Ishikawa (cell line): ENCODE results near the gene RRP7A.

Source experiments
- CEBPB ChIP-seq: IDR thresholded peaks from 2 replicates; pipeline ENCODE4 v1.6.1; 2012
- CREB1 ChIP-seq: IDR thresholded peaks from 2 replicates; pipeline ENCODE4 v1.6.1; 2012; ENCODE audit warnings: low read depth
- EGR1 ChIP-seq: IDR thresholded peaks from 2 replicates; pipeline ENCODE4 v1.6.1; 2012
- EP300 ChIP-seq: IDR thresholded peaks from 2 replicates; pipeline ENCODE4 v1.6.1; 2012; ENCODE audit warnings: borderline replicate concordance
- FOXM1 ChIP-seq: IDR thresholded peaks from 2 replicates; pipeline ENCODE4 v1.6.1; 2012; ENCODE audit warnings: low read depth, borderline replicate concordance
- NFIC ChIP-seq: IDR thresholded peaks from 2 replicates; pipeline ENCODE4 v1.6.1; 2012
- RAD21 ChIP-seq: IDR thresholded peaks from 2 replicates; pipeline ENCODE4 v1.6.1; 2012; ENCODE audit warnings: low read depth
- TAF1 ChIP-seq: IDR thresholded peaks from 2 replicates; pipeline ENCODE4 v1.6.1; 2012; ENCODE audit warnings: low read depth, mild to moderate bottlenecking
- TCF12 ChIP-seq: IDR thresholded peaks from 2 replicates; pipeline ENCODE4 v1.6.1; 2012; ENCODE audit warnings: low read depth
- TEAD4 ChIP-seq: IDR thresholded peaks from 2 replicates; pipeline ENCODE4 v1.6.1; 2012
- USF1 ChIP-seq: IDR thresholded peaks from 2 replicates; pipeline ENCODE4 v1.6.1; 2012
- YY1 ChIP-seq: IDR thresholded peaks from 2 replicates; pipeline ENCODE4 v1.6.1; 2012; ENCODE audit warnings: low read depth
- ZBTB7A ChIP-seq: IDR thresholded peaks from 2 replicates; pipeline ENCODE4 v1.6.1; 2012; ENCODE audit warnings: low read depth
- TF ChIP-seq, protein P1 (sequence below): IDR thresholded peaks from 2 replicates; pipeline ENCODE4 v1.6.1; 2012; ENCODE audit warnings: low read depth, mild to moderate bottlenecking
- TF ChIP-seq, protein P2 (sequence below): IDR thresholded peaks from 2 replicates; pipeline ENCODE4 v1.6.1; 2012

The RRP7A gene

DNA sequence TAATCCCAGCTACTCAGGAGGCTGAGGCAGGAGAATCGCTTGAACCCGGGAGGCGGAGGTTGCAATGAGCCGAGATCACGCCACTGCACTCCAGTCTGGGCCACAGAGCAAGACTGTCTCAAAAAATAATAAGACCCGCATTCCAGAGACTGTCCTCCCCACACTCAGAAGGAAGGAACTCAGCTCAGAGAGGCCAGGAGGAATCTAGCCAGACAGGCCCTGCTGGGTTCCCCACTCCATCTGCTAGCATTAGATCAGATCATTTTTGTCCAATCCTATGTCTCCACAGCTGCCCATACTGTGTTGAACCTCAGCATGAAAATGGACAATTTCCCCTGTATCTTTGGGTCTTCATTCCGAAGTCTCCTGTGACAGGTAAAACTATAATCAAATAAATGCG, 9.8 kb upstream of the RRP7A start:
- 0 out of 2 replicates have a peak, but pooled peaks have one; percentile 29 for TF ChIP-seq TCF12
- TF ChIP-seq TEAD4: peak; percentile 55

DNA sequence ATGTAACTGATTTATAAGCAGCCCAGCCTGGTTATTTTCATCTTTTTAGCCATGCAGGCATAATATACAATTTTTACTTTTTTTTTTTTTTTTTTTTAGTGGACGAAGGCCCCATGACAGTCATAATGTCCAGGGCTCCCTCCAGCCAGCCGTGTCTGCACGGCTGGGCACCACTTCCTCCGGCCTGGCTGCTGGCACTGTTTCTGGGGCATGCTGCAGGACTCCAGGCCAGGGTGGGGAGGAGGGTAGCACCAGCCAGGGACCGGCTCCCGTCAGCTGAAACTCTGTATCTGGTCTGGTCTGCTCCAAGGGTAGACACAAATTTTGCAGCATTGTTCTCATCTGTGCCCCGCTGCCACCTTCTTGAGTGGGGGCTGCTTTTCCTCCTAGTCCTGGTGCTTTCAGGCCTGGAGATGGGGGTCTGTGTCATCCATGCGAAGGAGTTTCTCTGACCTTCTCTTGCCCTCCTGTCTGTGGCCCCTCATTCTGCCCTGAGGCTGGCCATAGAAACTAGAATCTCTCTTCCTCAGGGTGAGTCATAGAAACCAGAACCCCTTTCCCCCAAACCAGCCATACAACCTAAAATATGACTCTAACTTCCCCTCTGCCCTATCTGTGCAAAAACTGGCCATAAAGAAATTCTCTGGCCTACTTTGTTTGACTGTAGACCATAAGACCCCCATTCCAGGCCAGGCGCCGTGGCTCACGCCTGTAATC, 9.2 kb upstream of the RRP7A start:
- no peak for TF ChIP-seq RAD21
- no peak for TF ChIP-seq ZBTB7A
- no peak for TF ChIP-seq EGR1
- TF ChIP-seq EP300: no peak
- no peak for TF ChIP-seq CEBPB
- no peak for TF ChIP-seq FOXM1
- no peak for TF ChIP-seq NFIC
- no peak for TF ChIP-seq TAF1
- TF ChIP-seq, protein P1, sequence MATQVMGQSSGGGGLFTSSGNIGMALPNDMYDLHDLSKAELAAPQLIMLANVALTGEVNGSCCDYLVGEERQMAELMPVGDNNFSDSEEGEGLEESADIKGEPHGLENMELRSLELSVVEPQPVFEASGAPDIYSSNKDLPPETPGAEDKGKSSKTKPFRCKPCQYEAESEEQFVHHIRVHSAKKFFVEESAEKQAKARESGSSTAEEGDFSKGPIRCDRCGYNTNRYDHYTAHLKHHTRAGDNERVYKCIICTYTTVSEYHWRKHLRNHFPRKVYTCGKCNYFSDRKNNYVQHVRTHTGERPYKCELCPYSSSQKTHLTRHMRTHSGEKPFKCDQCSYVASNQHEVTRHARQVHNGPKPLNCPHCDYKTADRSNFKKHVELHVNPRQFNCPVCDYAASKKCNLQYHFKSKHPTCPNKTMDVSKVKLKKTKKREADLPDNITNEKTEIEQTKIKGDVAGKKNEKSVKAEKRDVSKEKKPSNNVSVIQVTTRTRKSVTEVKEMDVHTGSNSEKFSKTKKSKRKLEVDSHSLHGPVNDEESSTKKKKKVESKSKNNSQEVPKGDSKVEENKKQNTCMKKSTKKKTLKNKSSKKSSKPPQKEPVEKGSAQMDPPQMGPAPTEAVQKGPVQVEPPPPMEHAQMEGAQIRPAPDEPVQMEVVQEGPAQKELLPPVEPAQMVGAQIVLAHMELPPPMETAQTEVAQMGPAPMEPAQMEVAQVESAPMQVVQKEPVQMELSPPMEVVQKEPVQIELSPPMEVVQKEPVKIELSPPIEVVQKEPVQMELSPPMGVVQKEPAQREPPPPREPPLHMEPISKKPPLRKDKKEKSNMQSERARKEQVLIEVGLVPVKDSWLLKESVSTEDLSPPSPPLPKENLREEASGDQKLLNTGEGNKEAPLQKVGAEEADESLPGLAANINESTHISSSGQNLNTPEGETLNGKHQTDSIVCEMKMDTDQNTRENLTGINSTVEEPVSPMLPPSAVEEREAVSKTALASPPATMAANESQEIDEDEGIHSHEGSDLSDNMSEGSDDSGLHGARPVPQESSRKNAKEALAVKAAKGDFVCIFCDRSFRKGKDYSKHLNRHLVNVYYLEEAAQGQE: no peak
- TF ChIP-seq, protein P2, sequence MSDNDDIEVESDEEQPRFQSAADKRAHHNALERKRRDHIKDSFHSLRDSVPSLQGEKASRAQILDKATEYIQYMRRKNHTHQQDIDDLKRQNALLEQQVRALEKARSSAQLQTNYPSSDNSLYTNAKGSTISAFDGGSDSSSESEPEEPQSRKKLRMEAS: no peak
- no peak for TF ChIP-seq CREB1

DNA sequence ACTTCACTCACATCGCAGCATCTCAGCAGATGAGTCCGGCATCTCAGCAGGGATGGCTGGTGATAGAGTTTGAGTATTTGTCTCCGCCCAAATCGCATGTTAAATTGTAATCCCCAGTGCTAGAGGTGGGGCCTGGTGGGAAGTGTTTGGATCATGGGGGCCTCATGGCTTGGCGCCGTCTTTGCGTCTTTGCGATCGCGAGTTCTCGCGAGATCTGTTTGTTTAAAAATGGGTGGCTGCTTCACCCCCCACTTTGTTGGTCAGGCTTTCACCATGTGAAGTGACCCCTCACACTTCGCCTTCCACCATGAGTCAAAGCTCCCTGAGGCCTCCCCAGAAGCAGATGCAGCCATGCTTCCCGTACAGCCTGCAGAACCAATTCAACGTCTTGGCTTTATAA, 3.0 kb upstream of the RRP7A start:
- TF ChIP-seq EGR1 (no peak), TEAD4 (no peak), NFIC (no peak), CREB1 (no peak), YY1 (no peak), RAD21 (no peak), CEBPB (no peak), ZBTB7A (no peak), FOXM1 (no peak), EP300 (no peak), USF1 (no peak), TAF1 (no peak), TCF12 (no peak)
- TF ChIP-seq, protein P2: no peak
- TF ChIP-seq, protein P1: no peak

- TF ChIP-seq ZBTB7A: no peak
- no peak for TF ChIP-seq CEBPB
- TF ChIP-seq, protein P2: no peak
- TF ChIP-seq EGR1: no peak
- TF ChIP-seq, protein P1: no peak
- TF ChIP-seq RAD21: no peak
- TF ChIP-seq FOXM1: no peak
- TF ChIP-seq TCF12: no peak
- no peak for TF ChIP-seq EP300
- no peak for TF ChIP-seq NFIC
- no peak for TF ChIP-seq YY1
- no peak for TF ChIP-seq TEAD4
- no peak for TF ChIP-seq TAF1
- no peak for TF ChIP-seq CREB1
- TF ChIP-seq USF1: no peak
Measured at GRCh38 chr22:42521228-42521546, 1.6 kb upstream of the RRP7A start.
